COR-L47 (cell line): ENCODE data around the gene LRRC45.

Experiments
- DNase-seq: peaks from one replicate; lab custom pipeline; 2025; lab: John Stamatoyannopoulos, UW

Gene LRRC45

DNA sequence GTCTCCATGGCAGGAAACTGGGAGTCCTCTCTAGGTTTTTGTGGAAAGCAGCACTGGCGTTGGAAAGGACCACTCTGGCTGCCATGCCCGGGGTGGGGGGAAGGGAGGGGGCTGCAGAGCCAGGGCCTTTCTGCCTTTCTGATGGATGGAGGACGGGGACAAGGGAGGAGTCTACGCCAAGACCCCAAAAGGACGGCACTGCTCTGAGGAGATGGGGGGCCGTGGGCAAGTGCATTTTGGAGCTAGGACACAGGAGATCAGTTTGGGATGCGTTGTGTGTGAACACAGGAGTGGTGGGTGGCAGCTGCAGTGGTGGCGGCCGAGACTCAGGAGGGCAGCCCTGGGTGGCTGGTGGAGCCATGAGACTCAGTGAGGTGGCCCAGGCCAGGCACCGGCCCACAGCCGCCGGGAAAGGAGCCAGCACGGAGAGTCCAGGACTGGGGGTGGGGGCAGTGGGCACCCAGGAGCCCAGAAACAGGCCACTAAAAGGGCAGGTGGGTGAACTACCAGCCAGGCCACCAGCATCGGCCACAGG is 2.5 kb upstream of the LRRC45 start:
- no peak for DNase-seq

DNA sequence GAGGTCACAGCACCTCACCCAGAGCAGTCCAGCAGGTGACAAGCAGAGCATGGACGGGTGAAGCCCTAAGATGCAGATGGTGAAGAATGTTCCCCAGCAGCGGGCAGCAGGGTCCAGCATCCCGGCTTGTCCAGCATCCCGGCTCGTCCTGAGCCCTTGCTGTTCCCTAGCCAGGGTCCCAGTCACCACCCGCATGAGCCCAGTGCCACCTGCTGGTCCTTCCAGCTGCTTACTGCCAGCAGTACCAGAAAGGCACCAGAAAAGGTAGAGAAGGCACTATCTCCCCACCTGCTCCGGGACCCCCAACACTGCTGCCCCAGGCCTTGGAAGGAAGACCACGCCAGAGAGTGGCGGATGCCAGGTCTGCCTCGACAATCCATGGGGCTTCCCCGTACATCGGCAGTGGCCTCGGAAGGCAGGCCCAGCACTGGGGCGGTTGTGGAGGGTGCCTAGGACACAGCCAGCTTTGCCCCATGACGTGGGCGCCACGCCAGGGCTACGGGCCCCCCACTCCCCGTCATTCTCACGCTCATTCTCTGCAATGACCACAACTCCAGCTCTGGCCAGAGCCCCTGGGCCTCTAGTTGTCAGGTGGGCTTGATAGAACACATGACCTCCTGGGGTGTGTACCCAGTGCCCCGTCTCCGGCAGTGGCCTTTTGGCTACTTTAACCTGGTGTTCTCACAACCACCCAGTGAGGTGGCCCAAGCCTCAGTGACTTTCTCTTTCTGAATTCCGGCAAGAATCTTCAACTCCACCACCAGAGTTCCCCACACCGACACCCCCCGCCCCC is 1.8 kb upstream of the LRRC45 start:
- peak; percentile 67 for DNase-seq

DNA sequence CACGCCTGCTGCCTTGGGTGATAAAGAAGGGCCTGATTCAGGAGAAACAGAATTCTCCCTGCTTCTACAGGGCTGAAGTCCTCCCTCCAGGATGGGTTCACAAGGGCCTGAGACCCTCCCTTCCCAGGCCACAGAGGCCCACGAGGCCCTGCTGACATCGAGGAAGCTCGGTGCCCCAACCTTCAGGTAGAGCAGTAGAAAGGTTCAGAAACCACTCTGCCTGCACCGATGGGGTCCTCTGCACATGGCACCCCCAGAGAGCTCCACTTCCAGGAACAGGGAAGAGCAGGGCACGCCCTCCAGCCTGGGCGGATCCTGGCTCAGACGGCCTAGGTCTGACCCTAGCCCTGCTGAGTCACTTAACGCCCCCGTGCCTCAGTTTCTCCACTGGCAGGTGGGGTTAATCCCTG is 1.2 kb upstream of the LRRC45 start:
- DNase-seq = no peak

DNA sequence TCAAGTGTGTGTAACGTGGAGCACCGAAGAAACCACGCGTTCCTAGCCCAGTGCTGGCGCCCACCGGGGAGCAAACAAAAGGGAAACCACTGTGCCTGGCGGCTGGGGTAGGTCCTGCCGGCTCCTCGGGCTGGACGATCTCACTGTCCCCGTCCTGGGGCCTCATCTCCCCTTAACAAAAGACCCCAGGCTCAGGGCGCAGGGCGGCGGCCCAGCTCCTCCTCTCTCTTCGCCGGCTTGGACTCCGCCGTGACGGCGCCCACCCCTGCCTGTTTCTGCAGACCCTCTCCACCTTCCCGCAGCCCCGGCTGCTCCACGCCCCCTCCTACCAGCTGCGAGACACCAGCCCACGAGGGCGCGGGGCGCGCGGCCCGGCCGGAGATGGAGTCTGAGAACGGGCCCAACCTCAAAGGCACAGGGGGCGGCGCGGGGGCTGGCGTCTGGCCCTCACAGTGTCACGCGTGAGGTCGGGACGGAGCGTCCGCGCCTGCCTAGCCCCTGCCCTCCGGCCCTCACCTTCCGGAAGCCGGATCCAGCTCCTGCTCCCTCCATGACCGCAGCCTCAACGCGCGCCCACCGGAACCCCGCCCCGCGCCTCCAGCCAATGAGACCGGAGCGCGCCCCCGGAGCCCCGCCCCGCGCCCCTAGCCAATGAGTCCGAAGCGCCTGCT is 660 bp upstream of the LRRC45 start, which contains the start of gene CENPX:
Gene CENPX, minus strand, starts transcription at position 569 of the 671 bp plus-strand sequence. Its CDS starts 17 bp downstream, at position 552.
- no peak for DNase-seq

DNA sequence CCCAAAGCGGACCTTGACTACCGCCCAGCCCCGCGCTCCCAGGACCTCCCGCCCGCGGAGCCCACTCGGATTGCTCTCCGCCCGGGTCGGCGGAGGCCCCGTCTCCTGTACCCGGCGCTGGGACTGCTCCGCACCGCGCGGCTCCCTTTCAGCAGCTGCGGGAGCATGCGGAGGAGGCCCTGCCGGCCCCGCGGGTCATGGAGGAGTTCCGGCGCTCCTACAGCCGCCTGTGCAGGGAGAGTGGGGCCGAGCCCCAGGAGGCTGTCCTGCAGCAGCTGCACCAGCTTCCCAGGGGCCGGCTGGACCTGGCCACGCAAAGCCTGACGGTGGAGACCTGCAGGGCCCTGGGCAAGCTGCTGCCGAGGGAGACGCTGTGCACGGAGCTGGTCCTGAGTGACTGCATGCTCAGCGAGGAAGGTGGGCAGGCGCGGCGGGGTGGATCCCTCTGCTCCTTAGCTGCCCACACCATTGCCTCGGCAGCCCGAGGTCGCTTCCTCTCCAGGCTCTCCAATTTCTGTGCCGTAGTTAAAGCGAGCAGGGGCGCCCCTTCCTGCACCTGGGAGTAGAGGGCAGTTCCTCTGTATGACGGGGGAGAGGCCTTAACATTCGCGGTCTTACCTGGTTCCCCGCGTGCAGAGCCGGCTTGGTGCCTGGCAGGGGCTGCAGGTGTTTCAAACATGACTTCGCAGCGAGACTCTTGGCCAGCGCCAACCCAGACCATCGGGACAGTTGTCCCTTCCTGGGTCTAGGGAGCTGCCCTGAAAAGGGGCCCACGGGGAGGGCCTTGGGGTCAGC is 539 bp downstream of the LRRC45 start:
- DNase-seq = no peak

DNA sequence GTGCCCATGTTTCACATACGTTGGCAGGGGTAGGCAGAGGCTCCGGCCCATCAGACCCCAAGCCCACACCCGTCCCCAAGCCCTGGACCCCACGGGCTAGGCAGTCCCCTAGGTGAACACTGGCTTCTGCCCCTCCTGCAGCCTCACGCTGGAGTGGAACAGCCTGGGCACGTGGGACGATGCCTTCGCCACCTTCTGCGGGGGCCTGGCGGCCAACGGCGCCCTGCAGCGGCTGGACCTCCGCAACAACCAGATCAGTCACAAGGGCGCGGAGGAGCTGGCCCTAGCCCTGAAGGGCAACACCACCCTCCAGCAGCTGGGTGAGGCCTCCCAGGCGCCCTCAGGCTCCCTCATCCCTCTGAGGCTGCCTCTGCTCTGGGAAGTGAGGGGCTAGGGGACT is 1.8 kb downstream of the LRRC45 start:
- no peak for DNase-seq

DNA sequence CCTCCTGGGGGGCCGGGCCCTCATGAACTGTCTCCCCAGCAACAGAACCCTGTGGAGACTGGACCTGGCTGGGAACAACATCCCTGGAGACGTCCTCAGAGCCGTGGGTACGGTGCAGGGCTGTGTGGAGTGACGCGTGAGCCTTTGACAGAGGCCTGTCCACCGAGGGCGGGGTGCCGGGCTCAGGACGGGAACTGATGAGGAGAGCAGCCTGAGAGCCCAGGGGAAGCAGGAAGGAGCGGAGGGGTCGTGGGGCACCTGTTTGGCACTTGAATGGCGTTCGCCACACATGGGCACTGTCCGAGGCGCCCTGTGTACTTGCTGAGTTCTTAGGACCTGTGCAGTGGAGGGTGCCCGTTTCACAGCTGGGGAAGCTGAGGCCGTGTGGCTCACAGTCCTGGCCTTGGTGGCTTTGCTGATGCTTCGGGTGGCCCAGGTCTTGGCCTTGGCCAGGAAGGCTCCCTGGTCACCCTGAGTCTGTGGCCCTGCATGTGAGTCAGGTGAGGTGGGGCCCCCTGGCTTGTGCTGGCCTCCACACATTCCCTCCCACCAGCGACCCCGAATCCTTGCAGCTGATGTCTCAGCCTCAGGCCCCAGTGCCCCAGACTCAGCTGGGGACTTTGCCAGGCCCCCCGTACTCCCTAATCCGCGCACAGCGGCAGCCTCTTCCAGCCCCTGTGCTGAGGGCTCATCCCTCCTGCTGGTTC is 2.4 kb downstream of the LRRC45 start:
- no peak for DNase-seq

DNA sequence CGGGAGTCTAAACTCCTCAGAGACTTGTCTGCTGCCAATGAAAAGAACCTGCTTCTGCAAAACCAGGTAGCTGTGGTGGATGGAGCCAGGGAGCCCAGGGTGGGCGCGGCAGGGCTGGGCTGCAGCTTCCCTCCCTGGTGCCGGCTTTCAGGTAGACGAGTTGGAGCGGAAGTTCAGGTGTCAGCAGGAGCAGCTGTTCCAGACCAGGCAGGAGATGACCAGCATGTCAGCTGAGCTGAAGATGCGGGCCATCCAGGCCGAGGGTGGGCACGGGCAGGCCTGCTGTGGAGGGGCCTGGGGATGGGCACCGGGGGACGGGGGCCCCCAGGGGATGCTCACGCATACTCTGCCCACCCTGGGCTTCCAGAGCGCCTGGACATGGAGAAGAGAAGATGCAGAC is 5.1 kb downstream of the LRRC45 start:
- no peak for DNase-seq

DNA sequence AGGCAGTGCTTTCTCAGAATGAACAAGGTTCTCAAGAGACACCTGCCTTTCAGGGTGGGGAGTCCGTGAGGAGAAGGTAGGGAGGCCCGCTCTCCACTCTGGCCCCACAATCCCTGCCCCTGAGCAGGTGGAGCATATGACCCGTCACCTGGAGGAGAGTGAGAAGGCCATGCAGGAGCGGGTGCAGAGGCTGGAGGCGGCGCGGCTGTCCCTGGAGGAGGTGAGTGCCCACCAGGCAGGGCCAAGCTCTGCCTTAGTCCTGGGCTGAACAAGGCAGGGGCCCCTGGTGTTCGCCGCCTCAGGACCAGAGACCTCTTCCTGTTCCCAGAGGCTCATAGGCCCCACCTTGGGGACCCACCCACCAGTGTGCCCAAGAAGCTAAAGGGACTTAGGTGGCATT is 5.9 kb downstream of the LRRC45 start:
- no peak for DNase-seq

DNA sequence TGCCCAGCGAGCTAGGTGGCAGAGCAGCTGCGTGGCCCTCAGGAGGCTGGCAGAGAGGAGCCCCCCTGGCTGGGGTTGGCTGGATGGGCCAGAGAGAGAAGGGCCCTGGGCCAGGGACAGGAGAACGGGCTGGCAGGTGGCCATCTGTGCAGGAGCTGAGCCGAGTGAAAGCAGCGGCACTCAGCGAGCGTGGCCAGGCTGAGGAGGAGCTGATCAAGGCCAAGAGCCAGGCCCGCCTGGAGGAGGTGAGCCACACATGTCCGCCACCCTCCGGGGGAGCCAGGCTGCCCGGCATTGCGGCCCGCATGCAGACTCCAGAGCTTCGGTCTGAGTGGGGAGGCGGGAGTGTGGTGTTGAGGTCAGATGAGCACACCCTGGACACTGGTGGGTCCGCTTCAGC is 6.3 kb downstream of the LRRC45 start:
- DNase-seq = no peak

DNA sequence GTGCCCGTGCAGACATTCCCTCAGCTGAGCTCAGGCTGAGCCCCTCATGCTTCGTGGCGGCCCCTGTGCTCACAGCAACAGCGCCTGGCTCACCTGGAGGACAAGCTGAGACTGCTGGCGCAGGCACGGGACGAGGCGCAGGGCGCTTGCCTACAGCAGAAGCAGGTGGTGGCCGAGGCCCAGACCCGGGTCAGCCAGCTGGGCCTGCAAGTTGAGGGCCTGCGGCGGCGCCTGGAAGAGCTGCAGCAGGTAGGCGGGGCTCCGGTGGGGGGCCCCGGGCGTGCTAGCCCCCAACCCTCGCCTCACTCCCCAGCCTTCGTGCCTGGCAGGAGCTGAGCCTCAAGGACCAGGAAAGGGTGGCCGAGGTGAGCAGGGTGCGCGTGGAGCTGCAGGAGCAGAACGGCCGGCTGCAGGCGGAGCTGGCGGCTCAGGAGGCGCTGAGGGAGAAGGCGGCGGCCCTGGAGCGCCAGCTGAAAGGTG is 6.9 kb downstream of the LRRC45 start:
- no peak for DNase-seq

DNA sequence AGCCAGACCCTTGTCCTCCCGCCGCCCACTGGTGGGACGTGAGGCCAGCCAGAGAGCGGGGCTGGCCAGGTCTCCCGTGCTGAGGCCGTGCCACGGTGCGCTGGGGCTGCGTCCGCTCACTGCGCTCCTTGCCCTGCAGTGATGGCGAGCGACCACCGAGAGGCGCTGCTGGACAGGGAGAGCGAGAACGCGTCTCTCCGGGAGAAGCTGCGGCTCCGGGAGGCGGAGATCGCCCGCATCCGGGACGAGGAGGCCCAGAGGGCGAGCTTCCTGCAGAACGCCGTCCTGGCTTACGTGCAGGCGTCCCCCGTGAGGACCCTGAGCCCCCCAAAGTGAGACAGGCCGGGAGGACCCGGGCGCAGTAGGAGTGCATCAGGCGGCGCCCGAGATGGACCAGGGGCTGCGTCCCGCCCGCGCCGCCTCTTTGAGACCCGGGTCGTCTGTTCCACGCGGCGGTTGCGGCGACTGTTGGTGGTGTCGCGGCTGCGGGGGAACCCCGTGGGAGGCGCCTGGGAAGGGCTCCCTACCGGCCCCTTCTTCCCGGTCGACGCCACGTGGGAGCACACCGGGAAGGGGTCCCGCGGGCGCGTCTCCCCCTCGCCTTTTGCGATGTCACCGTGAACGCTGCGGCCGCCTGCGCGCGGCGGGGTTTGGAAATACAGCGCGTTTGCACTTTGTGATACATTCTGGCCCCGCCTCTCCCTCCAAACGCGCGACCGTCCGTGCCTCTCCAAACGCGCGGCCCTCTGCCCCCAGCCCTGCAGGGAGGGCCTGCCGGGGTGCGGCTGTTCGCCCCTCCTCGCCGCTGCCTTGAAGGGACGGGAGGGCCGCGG is 7.6 kb downstream of the LRRC45 start:
- DNase-seq = peak; percentile 80

DNA sequence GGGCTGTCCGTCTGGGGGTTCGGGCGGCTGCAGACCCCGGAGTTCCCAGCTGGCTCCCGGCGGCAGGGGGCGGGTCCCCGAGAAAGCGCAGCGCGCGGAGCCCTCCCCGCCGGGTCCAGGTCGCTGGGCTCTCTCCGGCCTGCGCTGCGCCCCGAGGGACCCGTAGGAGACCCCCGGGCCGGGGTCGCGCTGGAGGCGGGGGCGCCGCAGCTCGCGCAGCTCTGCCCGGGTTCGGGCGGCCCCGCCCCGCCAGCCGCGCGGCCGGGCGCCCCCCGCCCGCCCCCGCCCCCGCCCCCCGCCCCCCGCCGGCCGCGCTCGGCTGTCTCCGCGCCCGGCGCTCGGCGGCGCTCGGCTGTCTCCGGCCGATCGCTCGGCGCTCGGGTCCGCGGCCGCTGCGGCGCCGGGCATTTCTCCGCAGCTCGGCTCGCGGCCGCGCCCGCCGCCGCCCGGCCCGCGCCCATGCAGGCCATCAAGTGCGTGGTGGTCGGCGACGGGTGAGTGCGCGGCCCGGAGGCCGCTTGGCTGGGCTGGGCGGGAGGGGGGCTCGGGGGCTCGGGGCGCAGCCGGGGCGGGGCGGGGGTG is 8.3 kb downstream of the LRRC45 start, which contains the start of gene RAC3:
Gene RAC3, plus strand, starts transcription at position 376 of the 582 bp plus-strand sequence. Its CDS starts 84 bp downstream, at position 460.
- peak; percentile 27 for DNase-seq

DNA sequence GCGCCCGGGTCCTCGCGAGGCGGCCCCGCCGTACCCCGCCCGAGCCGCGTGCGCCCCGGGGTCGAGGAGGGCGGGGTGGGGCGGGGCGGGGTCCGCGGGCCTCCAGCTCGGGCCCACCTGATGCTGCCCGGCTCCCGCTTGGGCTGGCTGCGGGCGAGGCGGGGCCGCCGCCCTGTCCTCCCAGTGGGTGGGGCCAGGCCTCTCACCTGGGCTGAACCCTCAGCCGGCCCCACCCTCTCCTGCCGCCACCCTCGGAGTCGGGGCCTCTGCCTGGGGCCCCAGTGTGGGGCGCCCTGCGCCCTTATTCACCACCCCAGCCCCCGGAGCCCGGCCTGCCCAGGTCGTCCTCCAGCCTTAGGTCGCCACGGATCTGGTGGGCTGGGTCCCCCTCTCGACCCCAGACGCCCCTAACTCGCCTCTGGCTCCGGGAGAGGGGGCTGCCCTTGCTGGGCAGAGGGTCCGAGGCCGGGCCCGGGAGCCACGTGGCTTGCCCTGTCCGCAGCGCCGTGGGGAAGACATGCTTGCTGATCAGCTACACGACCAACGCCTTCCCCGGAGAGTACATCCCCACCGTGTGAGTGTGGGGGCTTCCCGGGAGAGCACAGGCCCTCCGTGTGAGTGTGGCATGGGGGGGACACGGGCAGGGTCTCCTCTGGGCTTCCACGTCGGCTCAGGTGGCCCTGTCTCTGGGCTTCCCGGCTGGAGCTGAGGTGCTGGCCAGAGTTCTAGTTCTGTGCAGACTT is 9.0 kb downstream of the LRRC45 start:
- DNase-seq = peak; percentile 46

DNA sequence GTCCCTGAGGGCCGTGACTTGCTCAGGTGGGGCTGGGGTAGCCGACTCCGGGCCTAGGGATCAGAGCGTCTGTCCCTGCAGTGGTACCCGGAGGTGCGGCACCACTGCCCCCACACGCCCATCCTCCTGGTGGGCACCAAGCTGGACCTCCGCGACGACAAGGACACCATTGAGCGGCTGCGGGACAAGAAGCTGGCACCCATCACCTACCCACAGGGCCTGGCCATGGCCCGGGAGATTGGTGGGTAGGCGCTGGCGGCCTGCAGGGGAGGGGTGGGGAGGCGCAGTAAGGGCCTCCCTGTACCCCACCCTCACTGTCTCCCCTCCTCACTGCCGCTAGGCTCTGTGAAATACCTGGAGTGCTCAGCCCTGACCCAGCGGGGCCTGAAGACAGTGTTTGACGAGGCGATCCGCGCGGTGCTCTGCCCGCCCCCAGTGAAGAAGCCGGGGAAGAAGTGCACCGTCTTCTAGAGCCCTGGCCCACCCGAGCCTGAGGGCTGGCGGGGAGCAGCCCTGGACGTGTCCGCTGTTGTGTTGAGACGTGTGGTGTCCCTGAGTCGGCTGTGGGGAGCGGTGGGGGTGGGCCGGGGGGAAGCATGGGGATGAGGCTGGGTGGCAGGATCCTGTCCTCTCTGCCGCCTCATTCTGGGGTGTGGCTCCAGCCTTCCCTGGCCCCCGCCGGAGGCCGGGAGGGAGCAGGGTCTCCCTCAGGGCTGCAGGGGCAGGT is 10.4 kb downstream of the LRRC45 start:
- DNase-seq = no peak

DNA sequence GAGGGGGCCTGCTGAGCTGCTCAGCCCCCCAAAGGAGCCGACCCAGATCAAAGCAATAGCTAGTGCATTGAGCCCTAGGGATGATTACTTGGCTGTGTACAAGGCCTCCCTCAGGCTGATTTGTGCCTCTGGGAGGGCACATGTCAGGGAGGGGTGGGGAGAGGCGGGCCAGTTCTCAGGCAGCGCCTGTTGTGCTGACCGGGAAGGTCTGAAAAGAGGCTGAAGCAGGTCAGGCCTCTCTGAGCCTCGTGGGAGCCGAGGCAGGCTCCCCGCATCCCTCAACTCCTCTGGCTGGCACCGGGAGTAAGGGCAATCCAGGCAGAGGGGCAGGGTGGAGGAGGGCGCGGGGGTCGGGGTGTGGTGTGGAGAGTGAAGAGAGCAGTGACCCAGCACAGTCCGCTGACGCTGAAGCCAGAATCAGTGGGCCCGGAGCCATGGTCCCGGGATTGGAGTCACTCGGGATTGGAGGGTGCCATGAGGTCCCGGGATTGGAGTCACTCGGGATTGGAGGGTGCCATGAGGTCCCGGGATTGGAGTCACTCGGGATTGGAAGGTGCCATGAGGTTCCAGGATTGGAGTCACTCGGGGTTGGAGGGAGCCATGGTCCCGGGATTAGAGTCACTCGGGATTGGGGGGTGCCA is 11.4 kb downstream of the LRRC45 start:
- DNase-seq = no peak

DNA sequence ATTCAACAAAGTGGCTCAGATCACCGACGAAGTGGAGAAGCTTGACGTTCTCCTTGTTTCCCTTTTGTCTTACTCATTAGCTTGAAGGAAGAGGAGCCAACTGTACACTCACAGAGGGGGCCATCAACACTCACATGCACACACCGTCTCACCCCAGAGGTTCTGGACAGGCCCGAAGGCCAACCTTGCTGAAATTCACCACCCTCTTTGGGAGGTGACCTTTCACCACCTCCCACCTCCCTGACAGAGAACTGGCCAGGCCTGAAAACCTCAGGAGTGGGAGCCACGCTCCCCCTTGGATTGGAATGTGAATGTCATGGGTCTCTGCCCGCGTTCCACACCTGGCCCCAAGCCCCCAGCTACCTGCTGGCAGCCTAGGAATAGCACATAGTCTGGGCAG is 12.4 kb downstream of the LRRC45 start:
- no peak for DNase-seq

DNA sequence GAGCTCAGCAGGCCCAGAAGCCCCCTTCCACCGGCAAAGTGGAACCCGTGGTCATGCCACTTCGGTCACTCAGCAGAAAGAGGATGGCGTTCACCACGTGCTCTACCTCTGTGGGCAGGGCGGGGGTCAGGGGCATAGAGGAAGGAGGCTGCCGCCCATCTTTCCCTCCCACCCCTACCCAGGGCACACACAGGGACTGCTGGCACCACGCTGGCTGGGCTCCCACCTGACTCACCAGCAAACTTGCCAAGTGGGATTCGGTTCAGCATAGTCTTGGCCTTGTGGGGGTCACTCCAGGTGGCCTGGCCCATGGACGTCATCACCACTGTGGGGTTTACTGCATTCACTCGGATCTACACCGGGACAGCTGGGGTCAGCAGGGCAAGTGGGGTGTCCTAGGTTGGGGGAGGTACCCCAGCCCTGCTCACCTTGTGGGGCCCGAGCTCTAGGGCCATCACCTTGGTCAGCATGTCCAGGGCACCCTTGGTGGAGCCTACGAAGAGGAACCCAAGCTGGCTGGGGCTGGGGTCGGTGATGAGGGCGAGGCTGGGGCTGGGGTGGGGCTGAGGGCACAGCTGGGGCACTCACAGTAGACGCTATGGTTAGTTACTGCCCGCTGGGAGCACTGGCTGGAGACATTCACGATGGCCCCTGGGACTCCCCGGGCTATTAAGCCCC is 13.0 kb downstream of the LRRC45 start:
- DNase-seq = no peak
